DMS153 (cell line): Measurements from ENCODE around the gene PLXNA3.
A peak's percentile ranks its signal among the peaks of the same experiment; 100 is the strongest.

ENCODE experiments used
- DNase-seq: peaks from one replicate; lab custom pipeline; 2025; lab: John Stamatoyannopoulos, UW

PLXNA3 gene

DNA sequence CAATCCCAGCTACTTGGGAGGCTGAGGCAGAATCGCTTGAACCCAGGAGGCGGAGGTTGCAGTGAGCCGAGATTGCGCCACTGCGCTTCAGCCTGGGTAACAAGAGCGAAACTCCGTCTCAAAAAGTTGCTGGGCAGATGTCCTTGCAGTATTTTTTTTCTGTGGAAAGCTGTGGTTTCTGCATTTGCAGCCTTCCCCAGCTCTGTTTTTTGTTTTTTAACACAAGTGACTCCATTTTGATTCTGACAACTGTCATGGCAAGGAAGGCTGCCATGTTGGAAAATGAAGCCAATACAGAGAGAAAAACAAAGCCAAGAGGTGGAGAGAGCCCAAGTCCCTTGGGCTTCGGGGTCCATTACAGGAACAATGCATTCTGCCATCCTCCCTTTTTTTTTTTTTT is 44.0 kb downstream of the PLXNA3 start:
- DNase-seq = no peak

DNA sequence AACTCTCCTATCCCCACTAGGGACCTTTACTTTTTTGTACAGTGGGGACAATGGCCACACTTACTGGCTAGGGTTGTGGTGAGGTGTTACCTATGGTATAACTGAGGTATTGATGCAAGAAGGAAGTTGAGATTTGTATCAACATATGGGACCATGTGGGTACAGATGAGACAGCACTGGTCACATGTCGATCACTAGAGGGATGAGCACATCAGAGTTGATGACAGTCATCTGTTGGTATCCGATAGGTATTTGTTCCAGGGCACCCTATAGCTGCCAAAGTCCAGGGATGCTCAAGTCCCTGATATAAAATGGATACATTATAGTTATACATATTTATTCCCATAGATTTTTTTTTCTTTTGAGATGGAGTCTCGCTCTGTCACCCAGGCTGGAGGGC is 44.9 kb downstream of the PLXNA3 start:
- DNase-seq = no peak

DNA sequence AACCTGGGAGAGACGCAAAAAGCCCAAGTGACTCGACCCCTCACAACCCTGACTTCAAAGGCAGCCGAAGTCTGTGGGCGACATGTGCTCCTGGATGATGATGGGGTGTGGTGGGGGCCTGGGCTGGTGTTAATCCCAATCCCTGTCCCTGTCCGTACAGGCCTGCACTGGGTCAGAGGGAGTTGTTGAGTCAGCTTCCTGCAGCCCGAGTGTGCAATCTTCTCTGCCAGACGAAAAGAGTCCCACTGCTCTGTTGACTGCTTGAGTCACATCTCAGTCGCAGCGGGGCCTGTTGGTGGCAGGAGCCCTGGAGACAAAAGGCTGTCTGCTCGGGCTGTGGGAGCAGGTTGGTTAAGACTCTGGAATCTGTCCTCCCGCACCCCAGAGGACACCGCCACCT is 47.7 kb downstream of the PLXNA3 start:
- no peak for DNase-seq

DNA sequence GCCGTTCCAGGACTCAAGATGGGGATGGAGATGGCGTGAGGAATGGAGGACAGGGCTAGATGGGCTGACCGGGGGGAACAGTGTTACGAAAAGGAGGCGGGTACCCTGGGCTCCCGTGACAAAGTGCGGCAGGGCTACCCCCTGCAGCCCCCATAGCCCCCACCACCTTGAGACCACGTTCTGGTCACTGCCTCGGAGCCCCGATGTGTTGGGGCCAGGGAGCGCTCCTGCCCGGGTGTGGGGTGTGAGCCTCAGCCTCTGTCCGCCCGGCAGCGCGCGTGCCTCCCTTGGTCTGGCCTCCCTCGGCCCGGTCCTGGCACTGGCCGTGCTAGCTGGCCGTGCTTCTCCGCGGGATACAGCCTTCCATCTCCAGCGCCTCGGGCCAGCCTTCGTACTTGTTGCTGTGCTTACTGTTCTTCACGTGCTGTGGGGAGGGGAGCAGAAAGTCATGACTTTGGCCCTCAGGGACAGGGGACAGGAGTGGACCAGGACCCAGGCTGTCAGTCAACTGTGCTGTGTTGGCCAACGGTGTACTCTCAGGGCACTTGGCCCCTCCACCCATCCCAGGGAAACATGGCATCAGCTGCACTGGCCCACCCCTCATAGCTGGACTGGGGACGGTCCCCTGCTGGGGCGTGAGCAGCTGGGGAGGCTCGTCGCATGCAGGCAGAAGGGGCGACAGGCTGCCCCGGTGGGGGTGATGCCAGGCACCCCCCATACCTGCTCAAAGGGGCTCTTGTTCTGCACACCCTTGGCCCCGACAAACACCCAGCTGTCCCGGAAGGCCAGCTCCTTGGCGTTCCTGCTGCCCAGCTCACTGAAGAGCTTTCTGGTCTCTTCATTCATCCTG is 48.6 kb downstream of the PLXNA3 start:
- DNase-seq = no peak

DNA sequence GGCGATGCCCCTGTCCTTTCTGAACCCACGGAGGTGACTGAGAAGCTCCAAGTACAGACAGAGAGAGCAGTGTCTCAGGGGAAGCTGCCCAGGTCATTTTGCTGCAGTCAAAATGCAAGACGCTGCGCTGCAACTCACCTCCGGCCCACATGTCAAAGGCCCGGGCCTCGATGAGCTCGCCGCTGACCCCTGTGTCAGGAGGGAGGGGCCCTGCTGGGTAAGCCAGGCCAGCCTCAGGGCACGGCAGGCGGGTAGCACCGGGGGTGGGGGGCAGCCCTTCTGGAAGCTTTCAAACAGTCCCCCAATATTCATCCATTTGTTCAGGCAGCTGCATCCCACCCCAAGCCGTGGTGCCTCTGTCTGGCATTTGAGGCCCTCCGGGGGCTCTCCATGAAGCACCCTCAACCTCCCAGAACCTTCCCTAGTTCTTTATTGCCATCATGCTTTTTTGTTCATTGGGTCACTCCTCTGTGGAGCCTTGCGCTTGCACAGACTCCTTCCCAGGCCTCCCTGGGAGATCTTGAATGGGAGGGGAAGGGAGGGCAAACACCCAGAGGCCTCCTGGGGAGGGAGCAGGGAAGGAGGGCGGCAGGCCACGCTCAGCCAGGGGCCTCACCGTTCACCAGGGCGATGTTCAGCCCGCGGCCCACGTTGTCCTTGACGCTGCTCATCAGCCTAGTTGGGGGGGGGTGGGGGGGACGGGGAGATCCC is 49.7 kb downstream of the PLXNA3 start:
- DNase-seq = no peak

DNA sequence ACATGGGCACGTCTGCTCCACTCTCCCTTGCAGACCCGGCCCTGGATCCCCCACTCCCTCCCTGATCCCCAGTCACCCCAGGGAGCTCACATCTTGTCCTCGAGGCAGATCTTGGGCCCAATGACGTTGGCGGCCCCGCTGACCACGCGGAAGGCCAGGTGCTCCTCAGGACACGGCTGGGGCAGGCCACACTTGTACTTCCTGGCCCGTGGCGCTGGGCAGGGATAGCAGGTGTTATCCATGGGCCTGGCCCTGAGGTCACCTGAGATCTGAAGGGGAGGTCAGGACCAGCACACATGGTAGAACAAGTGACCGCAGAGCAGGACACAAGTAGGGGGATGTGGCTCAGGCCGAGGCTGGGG is 50.3 kb downstream of the PLXNA3 start:
- no peak for DNase-seq

DNA sequence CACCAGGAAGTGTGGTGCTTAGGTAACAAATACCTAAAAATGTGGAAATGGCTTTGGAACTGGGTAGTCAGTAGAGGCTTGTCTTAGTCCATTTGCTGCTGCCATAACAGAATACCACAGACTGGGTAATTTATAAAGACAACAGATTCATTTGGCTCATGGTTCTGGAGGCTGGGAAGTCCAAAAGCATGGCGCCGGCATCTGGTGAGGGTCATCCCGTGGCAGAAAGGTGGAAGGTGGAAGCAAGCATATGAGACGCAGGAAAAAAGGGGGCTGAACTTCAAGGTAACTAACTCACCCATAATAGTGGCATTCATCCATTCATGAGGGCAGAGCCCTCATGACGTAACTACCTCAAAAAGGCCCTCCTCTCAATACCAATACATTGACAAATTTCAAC is 51.4 kb downstream of the PLXNA3 start:
- DNase-seq = no peak

DNA sequence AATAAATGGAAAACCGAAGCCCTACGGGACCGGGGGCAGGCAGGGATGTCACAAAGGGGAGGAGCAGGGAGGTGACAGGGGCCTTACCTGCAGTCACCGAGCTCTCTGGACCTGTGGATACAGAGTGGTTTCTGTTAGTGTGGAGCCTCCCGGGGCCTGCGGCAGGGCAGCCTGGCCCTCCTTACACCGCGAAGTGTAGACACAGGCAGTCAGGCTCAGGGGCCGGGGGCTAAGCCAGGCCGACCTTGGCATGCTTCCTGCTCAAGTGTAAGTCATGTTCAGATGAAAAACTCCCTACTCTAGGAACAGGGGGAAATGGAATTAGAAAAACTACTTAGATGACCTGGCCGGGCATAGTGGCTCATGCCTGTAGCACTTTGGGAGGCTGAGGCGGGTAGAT is 53.7 kb downstream of the PLXNA3 start:
- no peak for DNase-seq

DNA sequence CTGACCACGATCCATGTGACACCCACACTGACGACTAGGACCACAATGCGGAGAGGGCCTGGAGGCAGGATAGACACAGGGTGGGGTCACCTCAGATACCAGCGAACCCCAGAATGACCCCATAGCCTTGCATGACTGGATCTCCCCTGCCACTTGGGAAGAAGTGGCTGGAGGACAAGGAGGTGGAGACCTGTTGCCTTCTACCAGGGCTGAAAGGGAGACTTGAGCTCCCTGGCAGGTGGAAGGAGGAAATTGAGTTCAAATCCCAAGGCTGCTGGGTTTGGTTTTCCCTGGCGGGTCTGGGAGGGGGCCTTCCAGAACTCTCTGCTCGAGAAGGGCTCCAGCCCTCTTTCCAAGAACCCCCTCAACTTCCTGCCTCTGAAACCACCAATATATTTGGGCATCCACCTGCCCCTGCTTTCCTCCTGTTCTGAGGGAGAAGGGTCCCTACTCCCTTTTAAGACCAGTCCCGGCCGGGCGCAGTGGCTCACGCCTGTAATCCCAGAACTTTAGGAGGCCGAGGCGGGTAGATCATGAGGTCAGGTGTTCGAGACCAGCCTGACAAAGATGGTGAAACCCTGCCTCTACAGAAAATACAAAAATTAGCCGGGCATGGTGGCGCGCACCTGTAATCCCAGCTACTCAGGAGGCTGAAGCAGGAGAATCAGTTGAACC is 54.9 kb downstream of the PLXNA3 start:
- DNase-seq = no peak

DNA sequence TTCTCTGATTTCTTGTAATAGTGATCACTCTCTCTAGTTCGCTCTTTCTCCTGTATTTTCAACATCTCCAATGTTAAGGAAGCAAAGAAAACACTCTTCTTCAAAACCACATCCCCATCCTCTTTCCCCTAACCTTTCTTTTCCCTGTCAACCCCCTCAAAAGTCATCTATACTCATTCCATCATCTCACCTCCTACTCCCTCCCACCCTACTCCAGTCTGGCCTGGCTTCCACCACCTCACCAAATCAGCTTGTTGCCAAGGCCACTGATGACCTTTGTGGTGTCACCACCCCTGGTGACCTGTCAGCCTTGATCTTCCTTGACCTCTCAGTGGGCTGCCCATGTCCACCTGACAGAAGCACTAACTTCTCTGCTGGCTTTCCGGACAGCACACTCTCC is 55.6 kb downstream of the PLXNA3 start:
- DNase-seq = no peak

DNA sequence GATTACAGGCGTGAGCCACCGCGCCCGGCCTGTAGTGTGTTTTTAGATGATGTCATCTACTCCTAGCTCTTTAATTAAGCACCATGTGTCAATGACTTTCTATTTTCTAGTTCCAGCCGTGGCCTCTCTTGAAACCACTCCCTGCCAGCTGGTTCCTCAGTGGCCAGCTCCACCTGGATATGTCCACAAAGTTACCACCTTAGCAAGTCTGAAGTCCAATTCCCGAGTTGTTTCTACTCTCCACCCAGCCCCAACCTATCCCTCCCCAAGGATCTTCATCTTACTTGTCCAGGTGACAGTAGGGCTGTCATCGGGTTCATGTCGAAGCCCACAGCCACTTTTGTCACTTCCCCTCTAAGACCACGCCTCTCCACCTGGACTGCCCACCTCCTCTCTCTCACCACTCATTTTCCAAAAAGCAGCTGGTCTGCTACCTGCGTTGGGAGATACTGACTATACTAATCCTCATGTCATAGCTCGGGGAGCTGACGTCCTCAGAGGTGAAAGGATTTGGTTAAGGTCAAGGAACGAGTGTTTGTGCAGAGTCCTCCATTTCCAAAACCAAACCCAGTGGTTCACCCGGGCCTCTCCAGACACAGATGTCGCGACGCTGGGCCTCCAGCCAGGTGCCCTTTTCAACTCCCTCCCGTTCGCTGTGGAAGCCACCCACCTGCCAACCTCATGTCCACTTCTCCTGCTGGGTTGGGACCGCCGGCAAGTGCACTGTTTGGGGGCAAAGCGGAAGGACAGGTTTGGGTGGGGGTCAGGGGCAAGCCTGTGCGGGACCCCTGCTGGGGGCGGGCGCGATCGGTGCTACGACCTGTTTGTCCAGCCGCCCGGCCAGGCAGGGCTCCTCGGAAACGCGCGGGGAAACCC is 57.2 kb downstream of the PLXNA3 start:
- DNase-seq = peak; percentile 31

DNA sequence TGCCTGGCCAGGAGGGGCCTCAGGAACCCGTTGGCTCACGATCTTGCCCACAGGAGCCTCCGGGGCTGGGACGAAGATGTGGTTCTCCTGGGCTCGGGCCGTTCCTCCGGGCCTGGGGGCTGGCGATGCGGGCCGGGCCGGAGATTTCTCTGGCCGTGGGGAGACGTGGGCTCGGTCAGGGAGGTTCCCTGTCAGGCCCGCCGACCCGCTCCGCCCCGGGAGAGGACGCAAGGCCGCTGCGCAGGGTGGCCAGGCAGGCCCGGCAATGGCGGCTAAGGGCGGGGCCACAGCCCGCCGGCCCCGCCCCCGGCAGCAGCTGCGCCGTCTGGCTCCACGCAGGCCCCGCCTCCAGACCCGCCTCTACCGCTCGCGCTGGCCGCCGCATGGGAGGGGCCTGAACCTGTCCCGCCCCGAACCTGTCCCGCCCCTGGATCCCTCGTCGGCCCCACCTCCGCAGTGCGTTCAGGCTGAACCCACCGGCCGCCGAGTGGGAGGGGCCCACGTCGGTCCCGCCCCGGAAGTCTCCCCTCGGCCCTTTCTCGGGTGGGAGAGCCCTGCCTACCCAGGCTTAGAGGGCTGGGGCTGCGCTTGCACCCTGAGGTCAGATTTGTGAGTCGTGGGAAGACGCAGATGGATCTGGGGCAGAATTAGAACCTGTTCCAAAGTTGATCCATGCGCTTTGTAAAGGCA is 58.0 kb downstream of the PLXNA3 start, which contains the start of gene FAM3A:
FAM3A (minus strand) TSS at position 267 of the 690 bp plus-strand sequence. CDS start 460 bp downstream, outside the sequence.
- DNase-seq = peak; percentile 89

DNA sequence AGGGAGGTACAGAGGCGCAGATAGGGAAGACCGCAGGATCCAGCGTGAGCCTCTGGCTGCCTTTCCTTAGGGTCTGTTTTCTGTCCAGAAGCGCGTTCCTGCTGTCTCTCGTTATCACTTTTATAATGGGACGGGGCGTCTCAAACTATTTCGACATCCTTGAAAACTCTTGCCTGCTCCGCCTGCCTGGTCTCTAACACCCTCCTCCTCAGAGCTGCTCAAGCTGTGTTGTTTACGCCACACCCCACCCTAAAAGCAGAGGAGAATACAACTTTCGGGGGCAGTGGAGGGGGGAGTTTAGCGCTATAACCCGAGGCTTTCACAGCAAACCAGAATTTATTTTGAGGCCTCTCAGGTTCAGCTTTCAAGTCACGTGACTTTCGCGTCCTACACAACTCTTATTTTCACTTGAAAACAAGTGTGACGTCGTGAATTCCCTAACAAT is 58.6 kb downstream of the PLXNA3 start:
- no peak for DNase-seq

DNA sequence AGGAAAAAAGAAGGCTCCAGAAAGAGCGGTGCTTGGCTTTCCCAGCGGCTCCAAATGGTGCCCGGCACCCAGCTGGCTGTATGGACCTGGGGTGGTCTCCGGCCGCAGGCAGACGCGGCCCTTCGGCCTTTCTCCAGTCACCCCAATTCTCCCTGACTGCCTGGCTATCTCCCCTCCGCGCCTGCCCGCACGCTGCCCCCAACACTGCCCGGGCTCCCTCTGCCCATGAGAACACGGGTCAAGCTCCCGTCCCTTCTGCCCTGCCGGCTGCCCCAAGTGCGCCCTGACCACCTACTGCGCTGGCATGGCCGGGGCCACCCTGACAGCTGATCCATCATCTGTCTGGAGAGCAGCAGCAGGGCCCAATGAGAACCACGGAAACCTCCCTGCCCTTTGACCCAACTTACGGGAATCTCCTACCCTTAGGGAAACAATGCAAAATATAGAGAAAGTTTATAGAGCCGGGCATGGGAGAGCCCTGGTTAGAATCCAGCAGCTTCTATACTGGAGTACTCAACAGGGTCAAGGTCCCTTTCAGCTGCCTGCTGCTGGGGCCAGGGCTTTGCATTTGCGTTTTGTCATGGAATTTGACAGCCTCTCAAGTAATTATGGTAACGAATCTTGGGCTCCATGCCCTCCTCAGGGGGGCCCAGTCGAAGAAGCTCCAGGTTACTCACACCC is 59.2 kb downstream of the PLXNA3 start:
- no peak for DNase-seq

DNA sequence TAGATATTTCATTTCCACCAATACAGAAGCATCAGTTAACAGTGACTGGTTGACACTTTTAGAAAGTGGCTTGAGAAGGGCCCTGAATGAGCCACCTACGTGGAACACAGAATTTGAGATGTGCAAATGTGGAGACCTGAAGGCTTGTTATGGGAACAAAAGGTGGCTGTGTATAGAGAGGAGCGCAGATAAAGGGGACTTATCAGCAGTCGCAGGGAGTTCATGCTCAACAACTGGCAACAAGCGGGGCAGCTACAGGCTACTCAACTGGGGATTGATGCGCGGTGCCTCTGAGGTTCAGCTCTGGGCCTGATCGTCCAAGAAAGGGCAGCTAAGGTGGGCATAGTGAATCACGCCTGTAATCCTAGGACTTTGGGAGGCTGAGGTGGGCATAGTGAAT is 61.3 kb downstream of the PLXNA3 start:
- DNase-seq = no peak

DNA sequence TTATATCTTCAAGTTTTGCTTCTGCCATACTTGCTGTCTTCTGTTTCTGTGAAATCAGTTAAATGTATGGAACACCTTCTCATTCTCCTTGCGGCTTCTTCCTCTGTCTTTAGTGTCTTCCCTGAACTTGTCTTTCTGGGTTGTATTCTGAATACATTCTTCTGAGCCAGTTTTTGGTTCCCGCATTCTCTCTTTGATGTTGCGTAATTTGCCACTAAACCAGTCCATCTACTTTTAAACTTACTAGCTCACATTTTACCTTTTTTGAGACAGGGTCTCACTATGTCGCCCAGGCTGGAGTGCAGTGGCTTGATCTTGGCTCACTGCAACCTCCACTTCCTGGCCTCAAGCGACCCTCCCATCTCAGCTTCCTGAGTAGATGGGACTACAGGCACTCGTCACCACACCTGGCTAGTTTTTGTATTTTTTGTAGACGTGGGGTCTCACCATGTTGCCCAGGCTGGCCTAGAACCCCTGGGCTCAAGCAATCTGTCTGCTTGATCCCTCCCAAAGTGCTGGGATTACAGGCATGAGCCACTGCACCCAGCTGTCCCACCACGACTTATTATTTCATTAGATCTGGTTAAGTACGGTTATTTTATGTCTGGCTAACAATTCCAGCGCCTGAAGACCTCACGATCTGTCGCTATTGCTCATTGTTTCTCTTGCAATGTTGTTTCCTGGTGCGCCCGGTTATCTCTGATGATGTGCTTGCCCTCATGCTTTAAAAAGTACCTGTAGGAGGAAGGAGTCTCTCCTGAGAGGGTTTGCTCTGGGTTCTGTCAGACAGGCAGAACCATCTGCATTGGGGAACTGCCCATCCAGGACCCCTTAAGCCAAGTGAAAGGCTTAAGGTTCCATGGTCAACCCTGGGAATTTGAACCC is 67.8 kb downstream of the PLXNA3 start:
- DNase-seq = no peak

DNA sequence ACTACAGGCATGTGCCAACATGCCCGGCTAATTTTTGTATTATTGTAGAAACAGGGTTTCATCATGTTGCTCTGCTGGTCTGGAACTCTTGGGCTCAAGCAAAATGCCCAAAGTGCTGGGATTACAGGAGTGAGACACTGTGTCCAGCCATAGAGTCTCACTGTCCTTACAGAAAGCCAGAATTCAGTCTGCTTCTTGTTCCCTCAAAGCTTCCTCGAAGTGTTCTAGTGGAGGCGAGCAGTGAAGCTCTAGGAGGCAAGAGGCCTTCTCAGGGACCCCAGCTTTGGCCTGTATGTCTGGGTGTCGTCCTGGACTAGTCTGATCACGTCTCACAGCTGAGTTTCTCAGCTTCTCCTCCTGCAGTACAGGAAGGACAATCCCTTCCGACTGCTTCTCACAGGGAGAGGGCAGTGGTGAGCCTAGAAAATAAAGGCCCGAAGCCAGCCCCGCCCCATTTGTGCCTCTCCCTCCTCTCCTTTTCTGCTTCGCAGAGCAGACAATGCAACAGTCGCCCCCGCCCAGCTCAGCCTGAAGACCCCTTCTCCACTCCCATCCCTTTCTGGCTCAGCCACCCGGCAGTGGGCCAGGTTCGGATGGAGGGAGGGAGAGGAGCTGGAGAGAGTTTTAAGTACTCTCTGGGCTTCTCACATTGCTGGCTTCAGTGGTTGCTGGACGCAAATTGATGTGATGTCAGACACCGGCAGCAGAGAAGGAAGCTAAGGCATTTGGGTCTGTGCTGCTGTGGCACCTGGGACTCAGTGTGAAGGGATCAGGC is 69.0 kb downstream of the PLXNA3 start:
- DNase-seq = peak; percentile 78
